GM19468 (cell line): ENCODE results near the gene P2RX6.

Experiments used
- ATAC-seq: cut with Tn5 transposase; IDR thresholded peaks from one replicate; pipeline ENCODE4 v1.9.1; 2021; ENCODE audit warnings: mild to moderate bottlenecking, moderate library complexity, moderate number of reproducible peaks; ENCODE audit not compliant: unreplicated experiment; ENCODE audit errors: extremely low read depth

The P2RX6 gene

GRCh38 chr22:21010426-21011113 is 4.4 kb upstream of the P2RX6 start:
- ATAC-seq = no peak

- ATAC-seq = no peak
Measured at GRCh38 chr22:21012446-21013407, 2.2 kb upstream of the P2RX6 start.

- ATAC-seq = no peak
Measured at GRCh38 chr22:21013657-21014201, 1.2 kb upstream of the P2RX6 start.

- ATAC-seq = peak; percentile 64
Measured at GRCh38 chr22:21014202-21014725, 701 bp upstream of the P2RX6 start.

- ATAC-seq = no peak
Measured at GRCh38 chr22:21015466-21016006, 571 bp downstream of the P2RX6 start.

- no peak for ATAC-seq
Measured at GRCh38 chr22:21016644-21017420, 1.9 kb downstream of the P2RX6 start.

- no peak for ATAC-seq
Measured at GRCh38 chr22:21018314-21018713, 3.3 kb downstream of the P2RX6 start.

- no peak for ATAC-seq
Measured at GRCh38 chr22:21020802-21021429, 6.0 kb downstream of the P2RX6 start.

- ATAC-seq = no peak
Measured at GRCh38 chr22:21022507-21022906, 7.5 kb downstream of the P2RX6 start.

GRCh38 chr22:21022955-21023614 is 8.1 kb downstream of the P2RX6 start:
- no peak for ATAC-seq

GRCh38 chr22:21025266-21025665 is 10.3 kb downstream of the P2RX6 start:
- ATAC-seq = no peak

- ATAC-seq = no peak
Measured at GRCh38 chr22:21025763-21026755, 11.1 kb downstream of the P2RX6 start.

GRCh38 chr22:21026783-21027692 is 12.1 kb downstream of the P2RX6 start:
- ATAC-seq = no peak

- no peak for ATAC-seq
Measured at GRCh38 chr22:21028277-21029251, 13.6 kb downstream of the P2RX6 start.

GRCh38 chr22:21029486-21030025 is 14.6 kb downstream of the P2RX6 start:
- no peak for ATAC-seq
